NCI-H82 treated with DMSO at 0.1 percent for 48 hours (cell line): Measurements from ENCODE around the gene UMODL1.
A peak's percentile ranks its signal among the peaks of the same experiment; 100 is the strongest.

ENCODE experiments used
- DNase-seq: peaks from one replicate; lab custom pipeline; 2025; ENCODE audit not compliant: unreplicated experiment; lab: John Stamatoyannopoulos, UW

Gene UMODL1, protein sequence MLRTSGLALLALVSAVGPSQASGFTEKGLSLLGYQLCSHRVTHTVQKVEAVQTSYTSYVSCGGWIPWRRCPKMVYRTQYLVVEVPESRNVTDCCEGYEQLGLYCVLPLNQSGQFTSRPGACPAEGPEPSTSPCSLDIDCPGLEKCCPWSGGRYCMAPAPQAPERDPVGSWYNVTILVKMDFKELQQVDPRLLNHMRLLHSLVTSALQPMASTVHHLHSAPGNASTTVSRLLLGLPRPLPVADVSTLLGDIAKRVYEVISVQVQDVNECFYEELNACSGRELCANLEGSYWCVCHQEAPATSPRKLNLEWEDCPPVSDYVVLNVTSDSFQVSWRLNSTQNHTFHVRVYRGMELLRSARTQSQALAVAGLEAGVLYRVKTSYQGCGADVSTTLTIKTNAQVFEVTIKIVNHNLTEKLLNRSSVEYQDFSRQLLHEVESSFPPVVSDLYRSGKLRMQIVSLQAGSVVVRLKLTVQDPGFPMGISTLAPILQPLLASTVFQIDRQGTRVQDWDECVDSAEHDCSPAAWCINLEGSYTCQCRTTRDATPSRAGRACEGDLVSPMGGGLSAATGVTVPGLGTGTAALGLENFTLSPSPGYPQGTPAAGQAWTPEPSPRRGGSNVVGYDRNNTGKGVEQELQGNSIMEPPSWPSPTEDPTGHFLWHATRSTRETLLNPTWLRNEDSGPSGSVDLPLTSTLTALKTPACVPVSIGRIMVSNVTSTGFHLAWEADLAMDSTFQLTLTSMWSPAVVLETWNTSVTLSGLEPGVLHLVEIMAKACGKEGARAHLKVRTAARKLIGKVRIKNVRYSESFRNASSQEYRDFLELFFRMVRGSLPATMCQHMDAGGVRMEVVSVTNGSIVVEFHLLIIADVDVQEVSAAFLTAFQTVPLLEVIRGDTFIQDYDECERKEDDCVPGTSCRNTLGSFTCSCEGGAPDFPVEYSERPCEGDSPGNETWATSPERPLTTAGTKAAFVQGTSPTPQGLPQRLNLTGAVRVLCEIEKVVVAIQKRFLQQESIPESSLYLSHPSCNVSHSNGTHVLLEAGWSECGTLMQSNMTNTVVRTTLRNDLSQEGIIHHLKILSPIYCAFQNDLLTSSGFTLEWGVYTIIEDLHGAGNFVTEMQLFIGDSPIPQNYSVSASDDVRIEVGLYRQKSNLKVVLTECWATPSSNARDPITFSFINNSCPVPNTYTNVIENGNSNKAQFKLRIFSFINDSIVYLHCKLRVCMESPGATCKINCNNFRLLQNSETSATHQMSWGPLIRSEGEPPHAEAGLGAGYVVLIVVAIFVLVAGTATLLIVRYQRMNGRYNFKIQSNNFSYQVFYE

DNA sequence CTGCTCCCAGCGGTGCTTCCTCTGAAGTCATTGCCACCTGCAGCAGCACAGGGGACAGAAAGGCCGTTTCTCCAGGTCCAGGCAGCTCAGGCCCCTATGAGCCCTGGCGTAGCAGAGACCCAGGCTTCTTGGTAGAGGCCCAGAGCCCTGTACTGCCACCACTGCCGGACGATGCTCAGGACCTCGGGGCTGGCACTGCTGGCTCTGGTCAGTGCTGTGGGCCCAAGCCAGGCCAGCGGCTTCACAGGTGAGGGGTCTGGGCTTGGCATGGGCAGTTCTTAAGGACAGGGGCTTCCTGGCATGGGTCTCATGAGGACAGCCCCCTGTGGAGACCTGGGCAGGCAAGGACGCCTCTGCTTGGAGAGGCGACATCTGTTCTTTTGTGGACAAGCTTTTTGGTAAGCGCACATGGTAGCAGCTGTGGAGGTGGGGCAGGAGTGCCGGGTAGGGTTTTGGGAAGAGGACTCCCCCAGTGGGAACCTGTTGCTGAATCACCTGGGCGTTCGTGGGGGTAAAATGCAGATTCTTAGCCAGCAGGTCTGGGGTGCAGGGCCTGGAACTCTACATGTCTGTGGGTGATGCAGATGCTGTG, at the start of gene UMODL1:
UMODL1 (plus strand) TSS at position 172 of the 592 bp plus-strand sequence; CDS start at position 172, 0 bp downstream.
- DNase-seq: no peak

DNA sequence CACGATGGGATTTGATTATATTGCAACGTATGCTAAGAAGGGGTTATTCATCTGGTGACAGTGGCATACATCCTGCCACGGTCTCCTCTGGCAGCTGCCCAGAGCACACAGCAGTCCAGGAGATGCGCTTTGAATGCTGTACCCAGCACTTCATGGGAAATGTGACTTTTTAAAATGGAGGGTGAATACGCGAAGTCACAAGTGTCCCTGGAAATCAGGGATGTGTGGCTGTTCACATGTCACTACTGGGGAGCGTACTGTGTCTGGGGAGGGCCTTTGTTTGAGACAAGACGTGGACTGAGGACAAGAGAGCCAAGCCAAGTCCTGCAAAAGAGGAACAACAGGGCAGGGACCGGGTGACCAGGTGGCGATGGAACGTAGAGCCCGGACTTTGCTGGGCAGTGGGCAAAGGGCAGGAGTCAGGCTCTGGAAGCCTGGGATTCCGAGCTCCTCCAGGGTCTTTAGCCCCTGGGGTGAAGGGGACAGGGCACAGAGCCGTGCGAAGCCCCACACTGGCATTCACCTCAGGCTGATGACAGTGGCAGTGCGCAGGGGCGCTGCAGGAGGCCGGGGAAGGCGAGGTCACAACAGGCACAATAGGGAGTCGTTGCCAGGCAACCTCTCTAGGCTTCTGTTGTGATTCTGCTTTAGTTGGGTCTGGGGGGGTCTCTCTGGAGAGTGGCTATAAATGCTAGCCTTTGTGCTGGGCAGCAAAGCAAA, 49.6 kb upstream of the UMODL1 start:
- DNase-seq: no peak

DNA sequence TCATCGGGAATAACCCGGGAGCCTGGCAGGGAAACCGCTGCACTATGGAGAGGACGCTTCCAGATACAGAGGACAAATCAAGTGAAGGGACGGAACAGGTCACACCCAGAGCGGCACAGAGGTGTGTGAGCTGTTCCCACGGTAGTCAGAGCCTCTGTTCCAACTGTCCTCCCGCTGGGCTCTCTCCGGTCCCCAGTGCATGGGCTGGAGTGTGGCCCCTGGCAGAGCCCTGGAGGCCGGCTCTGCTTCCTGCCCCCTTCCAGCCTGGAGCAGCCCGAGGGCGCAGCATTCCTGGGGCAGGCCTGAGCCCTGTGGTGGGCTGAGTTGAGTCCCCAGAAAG, 49.1 kb upstream of the UMODL1 start:
- DNase-seq: no peak

DNA sequence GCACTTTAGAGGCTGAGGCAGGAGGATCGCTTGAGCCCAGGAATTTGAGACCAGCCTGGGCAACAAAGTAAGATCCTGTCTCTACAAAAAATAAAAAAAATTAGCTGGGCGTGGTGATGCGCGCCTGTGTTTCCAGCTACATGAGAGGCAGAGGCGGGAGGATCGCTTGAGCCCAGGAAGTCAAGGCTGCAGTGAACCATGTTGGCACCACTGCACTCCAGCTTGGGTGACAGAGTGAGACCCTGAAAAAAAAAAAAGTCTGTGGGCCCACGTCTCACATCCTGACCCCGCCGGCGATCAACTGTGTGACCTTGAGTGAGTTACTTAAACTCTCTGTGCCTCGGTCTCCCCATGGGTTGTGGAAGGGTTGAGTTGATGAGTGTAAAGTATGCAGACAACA, 48.2 kb upstream of the UMODL1 start:
- DNase-seq: no peak

DNA sequence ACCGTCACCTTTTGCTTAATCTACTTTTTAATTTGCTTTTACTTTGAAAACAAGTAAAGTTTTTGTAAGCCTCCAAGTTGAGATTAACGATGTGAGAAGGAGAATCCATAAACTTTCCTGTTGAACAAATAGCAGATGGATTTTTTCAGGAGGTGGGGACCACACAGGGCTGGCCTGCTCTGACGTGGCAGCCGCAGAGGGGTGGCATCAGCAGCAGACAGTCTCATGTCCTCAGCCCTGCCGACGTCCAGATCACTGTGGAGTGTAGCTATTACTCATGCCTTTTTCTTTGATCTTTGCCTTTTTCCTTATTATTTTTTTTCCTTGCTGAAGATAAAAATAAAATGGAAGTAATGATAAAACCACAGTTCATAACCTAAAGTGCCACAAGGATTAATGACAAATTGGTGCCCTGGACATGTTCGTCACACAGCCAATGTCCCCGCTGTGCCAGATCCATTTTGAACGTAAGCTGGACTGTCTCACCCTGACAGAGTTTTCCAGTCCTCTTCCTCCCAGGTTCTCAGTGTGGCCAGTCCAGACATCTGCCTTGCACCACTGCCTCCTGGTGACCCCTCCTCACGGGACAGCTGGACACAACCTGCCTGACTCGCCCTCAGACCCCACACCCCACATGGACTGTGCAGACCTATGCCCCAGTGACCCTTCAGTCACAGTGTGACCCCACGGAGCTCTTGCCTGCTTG, 45.6 kb upstream of the UMODL1 start:
- DNase-seq: no peak

DNA sequence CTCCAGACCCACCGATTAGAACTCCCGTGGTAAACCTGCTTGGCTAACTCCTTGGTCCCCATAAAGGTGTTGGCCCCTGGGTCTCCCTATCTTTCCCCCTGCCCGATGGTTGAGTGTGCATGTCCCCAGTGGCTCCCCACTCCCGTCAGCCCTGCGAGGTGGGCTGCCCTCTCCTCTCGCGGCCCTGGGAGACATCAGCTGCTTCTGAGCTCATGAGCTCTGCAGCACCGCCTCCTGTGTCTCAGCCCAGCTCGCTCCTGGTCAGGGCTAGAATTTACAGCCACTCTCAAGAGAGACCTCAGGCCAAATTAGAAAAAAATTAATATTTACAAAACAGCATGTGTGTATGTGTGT, 45.1 kb upstream of the UMODL1 start:
- no peak for DNase-seq

DNA sequence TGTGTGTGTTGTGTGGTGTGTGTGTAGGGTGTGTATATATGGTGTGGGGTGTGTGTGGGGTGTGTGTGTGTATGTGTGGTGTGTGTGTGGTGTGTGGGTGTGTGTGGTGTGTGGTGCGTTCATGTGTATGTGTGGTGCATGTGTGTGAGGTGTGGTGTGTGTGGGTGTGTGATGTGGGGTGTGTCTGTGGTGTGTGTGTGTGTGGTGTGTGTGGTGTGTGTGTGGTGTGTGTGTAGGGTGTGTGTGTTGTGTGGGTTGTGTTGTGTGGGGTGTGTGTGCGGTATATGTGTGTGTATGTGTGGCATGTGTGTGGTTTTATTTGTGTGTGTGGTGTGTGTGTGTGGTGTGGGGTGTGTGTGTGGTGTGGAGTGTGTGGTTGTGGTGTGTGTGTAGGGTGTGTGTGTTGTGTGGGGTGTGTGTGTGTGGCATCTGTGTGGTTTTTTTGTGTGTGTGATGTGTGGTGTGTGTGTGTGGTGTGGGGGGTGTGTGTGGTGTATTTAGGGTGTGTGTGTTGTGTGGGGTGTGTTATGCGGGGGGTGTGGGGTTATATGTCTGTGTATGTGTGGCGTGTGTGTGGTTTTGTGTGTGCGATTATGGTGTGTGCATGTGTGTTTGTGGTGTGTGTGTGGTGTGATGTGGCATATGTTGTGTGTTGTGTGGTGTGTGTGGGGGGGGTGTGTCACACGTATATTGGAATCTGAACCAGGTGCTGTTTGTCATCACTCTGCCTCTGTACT, 43.9 kb upstream of the UMODL1 start:
- DNase-seq: no peak

DNA sequence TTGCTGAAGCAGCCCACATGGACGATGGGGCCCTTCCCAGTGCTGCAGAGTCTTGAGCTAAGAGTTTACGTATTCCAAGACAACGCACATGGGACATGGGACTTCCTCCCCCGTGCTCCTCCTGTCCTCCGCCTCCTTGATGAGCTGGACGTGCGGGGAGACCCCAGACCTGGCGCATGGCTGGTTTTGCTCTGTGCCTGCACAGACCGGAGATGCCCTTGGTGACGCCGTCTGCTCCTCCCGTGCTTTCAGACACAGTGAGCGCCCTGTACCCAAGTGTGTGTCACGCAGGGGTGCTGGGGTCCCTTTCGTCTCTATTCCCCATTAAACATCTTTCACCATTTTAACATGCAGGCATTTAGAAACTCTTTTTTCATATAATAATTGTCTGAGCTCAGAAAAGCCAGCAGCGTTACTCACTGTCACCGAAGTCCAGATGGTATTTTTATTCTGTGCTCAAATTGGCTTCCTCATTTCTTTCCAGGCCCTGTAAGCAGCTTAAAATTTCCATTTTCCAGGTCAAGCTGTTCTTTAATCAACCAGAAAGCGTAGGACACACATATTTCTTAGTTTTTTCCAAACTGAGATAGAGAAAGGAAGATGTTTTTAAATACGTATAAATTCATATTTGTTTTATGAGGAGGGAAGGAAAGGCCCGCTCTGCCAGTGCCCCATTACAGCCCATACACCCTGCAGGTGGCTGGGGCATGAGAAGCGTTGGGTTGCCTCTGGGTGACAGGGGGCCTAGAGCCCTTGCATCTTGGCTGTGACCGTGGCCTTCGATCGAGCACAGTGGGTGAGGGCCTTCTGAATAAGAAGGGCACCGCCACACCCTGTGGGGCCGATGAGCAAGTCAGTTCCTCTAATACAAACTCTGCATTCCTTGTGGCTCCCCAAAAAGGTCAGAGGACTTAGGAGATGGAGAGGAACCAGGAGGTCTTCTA, 43.0 kb upstream of the UMODL1 start:
- DNase-seq: peak; percentile 69

DNA sequence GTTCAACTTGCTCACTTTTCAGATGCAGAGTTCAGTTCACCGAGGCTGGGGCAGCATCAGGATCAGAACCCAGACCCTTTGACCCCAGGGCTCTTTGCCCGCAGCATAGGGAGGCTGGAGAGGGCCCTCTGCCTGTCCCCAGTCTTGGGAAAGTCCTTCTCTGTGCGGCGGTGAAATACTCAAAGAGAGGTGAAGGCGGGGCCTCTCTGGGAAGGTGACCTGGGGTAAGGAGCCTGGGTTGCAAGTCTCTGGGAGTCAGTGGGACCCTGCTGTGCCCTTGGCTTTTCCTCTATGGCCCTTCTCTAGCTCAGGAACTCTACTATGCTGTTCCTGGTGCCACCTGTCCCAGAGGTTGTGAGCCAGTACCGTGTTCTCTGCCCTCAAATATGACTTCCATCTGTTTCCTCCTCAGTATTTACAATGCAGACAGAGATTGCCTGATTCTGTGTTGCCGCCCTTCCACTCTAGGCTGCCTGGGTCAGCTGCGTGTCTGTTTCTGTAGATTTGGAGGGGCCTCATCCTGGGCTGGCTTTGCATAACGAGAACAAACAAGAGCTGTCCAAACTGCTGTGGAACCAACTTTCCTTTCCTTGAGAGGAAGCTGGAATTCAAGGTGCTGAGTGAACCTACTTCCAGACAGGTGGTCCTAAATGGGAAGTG, 42.2 kb upstream of the UMODL1 start:
- DNase-seq: no peak

DNA sequence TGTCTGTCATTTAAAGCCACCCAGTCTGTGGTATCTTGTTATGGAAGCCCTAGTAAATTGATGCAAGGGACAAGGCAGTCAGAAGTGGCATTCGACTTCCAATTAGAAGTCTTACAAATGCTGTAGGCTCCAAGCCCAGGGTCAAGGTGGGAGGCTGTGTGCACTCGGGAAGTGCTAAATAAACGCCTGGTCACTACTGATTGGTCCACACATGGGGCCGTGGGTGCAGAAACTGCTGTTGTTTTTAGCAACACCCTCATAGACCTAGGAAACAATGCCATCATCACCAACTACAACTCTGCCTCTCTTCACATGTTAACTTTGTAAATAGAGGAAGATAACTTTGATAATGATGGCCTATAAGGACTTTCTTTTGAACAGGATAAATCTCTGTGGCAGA, 40.8 kb upstream of the UMODL1 start:
- DNase-seq: no peak

DNA sequence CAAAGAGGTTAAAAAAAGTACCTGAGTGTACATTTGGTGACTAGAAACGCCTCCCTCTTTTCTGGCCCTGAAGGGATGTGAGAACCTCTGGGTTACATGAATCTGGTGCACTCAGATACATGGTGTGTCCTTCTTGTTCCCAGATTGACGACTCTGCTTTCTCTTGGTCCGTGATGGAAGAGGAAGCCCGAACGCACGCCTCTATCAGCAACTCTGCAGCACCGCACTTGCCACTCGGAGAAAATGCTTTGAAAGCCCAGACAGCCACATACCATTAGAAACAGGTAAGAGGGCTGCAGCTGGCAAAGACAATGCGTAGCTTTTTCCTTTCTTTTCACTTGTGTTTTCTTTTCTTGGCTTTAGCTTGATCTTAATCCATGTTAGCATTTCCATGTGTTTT, 39.9 kb upstream of the UMODL1 start:
- no peak for DNase-seq

DNA sequence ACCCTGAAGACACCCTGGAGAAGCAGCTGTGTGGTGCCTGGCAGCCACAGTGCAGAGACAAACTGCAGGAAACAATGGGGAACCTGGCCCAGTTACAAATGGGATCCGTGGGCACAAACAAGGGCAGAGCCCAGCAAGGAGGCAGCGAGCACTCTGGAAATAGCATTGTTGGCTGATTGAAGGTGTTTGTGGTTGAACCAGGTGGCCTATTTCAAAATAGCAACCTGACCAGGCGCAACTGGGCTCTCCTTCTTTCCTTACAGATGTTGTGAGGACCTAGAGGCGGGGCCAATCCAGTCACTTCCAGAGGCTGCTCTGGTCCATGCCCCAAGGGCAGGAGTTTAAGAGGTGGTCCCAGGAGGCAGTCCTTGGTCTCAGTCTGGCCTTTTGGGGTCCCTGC, 39.3 kb upstream of the UMODL1 start:
- DNase-seq: no peak

DNA sequence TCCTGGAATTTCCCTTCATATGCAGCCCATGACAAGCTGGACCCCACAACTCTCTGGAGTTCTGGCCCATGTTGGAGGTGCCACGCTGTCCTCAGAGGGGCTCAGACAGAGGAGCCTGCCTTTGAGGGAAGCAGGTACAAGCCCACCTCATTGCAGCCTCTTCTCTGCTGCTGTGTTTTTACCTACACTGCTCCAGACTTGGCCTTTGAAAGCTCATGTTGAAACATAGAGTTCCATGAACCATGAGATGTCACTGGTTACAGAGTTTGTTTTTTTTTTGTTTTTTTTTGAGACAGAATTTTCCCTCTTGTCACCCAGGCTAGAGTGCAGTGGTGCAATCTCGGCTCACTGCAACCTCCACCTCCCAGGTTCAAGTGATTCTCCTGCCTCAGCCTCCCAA, 38.9 kb upstream of the UMODL1 start:
- DNase-seq: no peak

DNA sequence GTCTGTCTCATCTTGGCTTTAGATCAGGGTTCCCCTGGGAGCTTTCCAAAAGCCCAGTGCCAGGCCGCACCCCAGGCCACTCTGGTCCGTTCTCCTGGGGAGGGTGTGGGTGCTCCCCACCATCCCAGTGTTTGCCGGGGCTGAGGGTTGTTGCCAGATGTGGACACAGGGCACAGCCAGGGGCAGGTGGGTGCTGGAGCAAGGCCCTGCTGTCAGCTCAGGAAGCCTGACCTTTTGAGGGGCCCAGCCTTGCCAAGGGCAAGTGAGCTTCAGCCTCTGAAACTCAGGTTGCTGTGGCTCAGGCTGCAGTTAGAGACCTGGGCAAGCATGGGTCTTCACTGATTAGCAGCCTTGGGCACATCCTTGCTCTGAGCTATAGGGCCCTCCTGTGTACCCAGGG, 38.1 kb upstream of the UMODL1 start:
- no peak for DNase-seq

DNA sequence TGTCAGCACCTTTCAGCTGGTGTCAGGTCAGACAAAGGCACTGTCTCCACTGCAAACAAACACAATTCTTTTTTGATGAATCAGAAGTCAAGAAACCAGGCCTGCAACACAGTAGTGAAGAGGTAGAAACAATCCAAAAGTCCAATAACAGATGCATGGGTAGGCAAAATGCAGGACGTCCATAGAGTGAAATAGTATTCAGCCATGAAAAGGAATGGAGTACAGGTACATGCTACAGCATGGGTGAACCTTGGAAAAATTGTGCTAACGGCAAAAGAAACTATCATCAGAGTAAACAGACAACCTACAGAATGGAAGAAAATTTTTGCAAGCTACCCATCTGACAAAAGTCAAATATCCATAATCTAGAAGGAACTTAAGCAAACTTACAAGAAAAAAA, 34.8 kb upstream of the UMODL1 start:
- DNase-seq: no peak

DNA sequence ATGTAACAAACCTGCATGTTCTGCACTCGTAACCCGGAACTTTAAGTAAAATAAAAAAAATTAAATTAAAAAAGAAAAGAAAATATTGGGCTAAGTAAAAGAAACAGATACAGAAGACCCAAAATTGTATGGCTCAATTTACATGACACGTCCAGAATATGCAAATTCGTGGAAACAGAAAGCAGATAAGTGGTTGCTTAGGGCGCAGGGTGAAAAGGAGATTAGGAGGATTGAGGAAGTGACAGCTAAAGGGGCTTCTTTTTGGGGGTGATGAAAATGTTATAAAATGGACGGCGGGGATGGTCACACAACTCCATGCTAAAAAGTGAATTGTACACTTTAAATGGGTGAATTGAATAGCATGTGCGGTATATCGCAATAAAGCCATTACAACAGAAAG, 33.6 kb upstream of the UMODL1 start:
- no peak for DNase-seq

DNA sequence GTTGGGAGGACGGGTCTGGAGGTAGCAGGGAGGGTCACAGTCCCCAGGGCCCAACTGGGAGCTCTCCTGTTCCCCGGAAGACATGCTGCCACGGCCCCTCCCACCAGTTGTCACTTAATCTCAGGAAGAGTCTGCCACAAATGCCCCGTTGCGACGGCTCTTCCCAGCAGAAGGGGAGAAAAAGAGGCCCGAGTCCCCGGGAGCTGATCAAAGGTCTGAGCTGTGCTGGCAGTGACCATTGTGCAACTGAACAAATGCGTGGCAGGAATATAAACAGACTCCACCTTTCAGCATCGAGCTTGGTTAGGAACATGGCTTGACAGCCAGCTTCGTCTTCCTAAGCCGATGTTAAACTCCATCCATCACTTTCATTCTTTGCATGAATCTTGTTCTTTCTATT, 33.2 kb upstream of the UMODL1 start:
- DNase-seq: no peak

DNA sequence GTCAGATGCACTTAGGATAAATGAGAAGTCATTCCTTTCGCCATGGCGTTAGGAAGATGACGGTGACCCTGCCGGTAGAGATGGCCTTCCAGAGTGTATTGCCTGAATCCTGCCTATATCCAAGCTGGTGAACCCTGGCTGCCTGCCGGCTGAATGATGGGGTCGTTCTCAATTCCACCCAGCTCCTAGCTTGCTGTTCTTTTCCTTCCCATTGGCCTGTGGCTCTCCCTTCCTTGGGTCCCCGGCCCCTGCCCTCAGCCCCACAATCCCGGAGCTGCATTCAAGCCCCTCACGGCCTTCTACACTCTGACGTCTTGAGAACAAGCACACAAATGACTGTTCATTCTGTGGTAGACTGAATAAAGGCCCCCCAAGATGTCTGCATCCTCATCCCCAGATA, 32.7 kb upstream of the UMODL1 start:
- DNase-seq: no peak
